NK-92 treated with Interleukin-12 subunit alpha and Interleukin-12 subunit beta, amount 100 ng/mL, for 24 hours (cell line): ENCODE results near the gene NOVA2.

ENCODE experiments used
- DNase-seq: peaks from one replicate; lab custom pipeline; 2025; lab: John Stamatoyannopoulos, UW

The NOVA2 gene

GRCh38 chr19:45973553-45974338 lies at the start of gene NOVA2:
NOVA2 (minus strand) TSS chr19:45973865; CDS start chr19:45973351, 514 bp downstream.
- DNase-seq, result no peak

- DNase-seq, result no peak
Measured at GRCh38 chr19:46023311-46023779, 49.7 kb upstream of the NOVA2 start.

- DNase-seq, result no peak
Measured at GRCh38 chr19:46022431-46023310, 49.0 kb upstream of the NOVA2 start, which contains the start of gene PGLYRP1. PGLYRP1 (minus strand) TSS chr19:46023053; CDS start chr19:46023021, 32 bp downstream.

- DNase-seq, result no peak
Measured at GRCh38 chr19:46022061-46022430, 48.4 kb upstream of the NOVA2 start.

- no peak for DNase-seq
Measured at GRCh38 chr19:46021531-46022041, 47.9 kb upstream of the NOVA2 start.

GRCh38 chr19:46020819-46021125 lies 47.1 kb upstream of the NOVA2 start:
- no peak for DNase-seq

- DNase-seq, result no peak
Measured at GRCh38 chr19:46019270-46019669, 45.6 kb upstream of the NOVA2 start.

- no peak for DNase-seq
Measured at GRCh38 chr19:46018729-46019251, 45.1 kb upstream of the NOVA2 start.

- DNase-seq, result no peak
Measured at GRCh38 chr19:46017874-46018675, 44.4 kb upstream of the NOVA2 start.

GRCh38 chr19:46017095-46017429 lies 43.4 kb upstream of the NOVA2 start:
- DNase-seq, result no peak

- DNase-seq, result no peak
Measured at GRCh38 chr19:46016426-46017094, 42.9 kb upstream of the NOVA2 start.

GRCh38 chr19:46015687-46016425 lies 42.2 kb upstream of the NOVA2 start:
- no peak for DNase-seq

- no peak for DNase-seq
Measured at GRCh38 chr19:46014941-46015686, 41.4 kb upstream of the NOVA2 start.

GRCh38 chr19:46014534-46014933 lies 40.9 kb upstream of the NOVA2 start:
- DNase-seq, result no peak

- DNase-seq, result no peak
Measured at GRCh38 chr19:46009530-46010510, 36.2 kb upstream of the NOVA2 start.

- DNase-seq, result no peak
Measured at GRCh38 chr19:46006411-46006810, 32.7 kb upstream of the NOVA2 start.

- no peak for DNase-seq
Measured at GRCh38 chr19:46002678-46003275, 29.1 kb upstream of the NOVA2 start.
